Left lung (tissue), 10 donors: Measurements from ENCODE around the gene CRACR2A. TPM values are rescaled to one million over a fixed set of nuclear protein-coding genes. Genes with fewer than 3 reads are reported as not detected.

ENCODE experiments used
- ATAC-seq: fragments of 200-7000 bp; cut with Tn5 transposase; one replicate; pipeline ENCODE4 v1.9.1; 2020; ENCODE audit warnings: moderate library complexity
- DNase-seq, 4 donors: peaks; one replicate each; pipeline ENCODE4 v3.0.0-alpha.2; 2013 to 2020
- H3K27ac ChIP-seq, 2 donors: fragments of 200-600 bp; sonication (generic) in 1 of 2; one replicate each; pipeline versions ENCODE4 v1.5.0 to v1.8.0; 2020 to 2021
- H3K27me3 ChIP-seq, 2 donors: fragments of 200-600 bp; sonication (generic) in 1 of 2; one replicate each; pipeline versions ENCODE4 v1.5.0 to v1.8.0; 2020 to 2021
- H3K36me3 ChIP-seq, 2 donors: fragments of 200-600 bp; sonication (generic) in 1 of 2; one replicate each; pipeline versions ENCODE4 v1.5.0 to v1.8.0; 2020 to 2021
- H3K4me1 ChIP-seq, 2 donors: fragments of 200-600 bp; one replicate each; pipeline ENCODE4 v1.8.0; 2021
- H3K4me3 ChIP-seq, 2 donors: fragments of 200-600 bp; sonication (generic) in 1 of 2; one replicate each; pipeline versions ENCODE4 v1.5.0 to v1.8.0; 2020 to 2021; ENCODE audit warnings: mild to moderate bottlenecking in 1 of 2
- H3K9me3 ChIP-seq, 2 donors: fragments of 200-600 bp; sonication (generic) in 1 of 2; one replicate each; pipeline versions ENCODE4 v1.5.0 to v1.8.0; 2020 to 2021
- CTCF ChIP-seq, 2 donors: fragments of 200-600 bp; sonication (generic) in 1 of 2; IDR thresholded peaks; one replicate each; pipeline versions ENCODE4 v1.5.0 to v1.8.0; 2021; ENCODE audit warnings: antibody characterized with exemption in 2 of 2
- intact Hi-C, 2 donors: fragments of 100-400 bp; cut with DNase I; formaldehyde crosslinking; loops; one replicate each; pipeline versions ENCODE4 v1.11.2 to v1.14.2; 2022
- polyA plus RNA-seq, 6 donors: library from polyadenylated mRNA; unstranded; fragments of 120-200 nt; gene quantifications; one replicate each; pipeline ENCODE4 v1.2.1, GENCODE V29; 2013; ENCODE audit not compliant: insufficient read length in 6 of 6
- total RNA-seq, 2 donors: library from RNA; stranded (reverse); fragmentation: NEBNext Ultra II Directional; extraction: Animal tissue kit (Norgen Biotek cat#: 25700); gene quantifications; one replicate each; pipeline ENCODE4 v1.2.1, GENCODE V29; 2021
- donor health status: DM: no; HTN: yes; CAD: no.
- donor health status: DM: no; HTN: no; CAD: no.

The CRACR2A gene
- total and polyA plus RNA-seq, 8 donors = 3.2 to 6.5 (median 3.8) TPM

GRCh38 chr12:3622021-3622821 lies 130.7 kb downstream of the CRACR2A start:
- H3K9me3 ChIP-seq = no peaks in the 10 kb centered on the region
- no peak overlapping the region for H3K4me3 ChIP-seq
- peaks cover 0 to 36% of the 10 kb centered on the region in 2 donors for H3K36me3 ChIP-seq
- H3K27me3 ChIP-seq = no peaks in the 10 kb centered on the region
- no peak for ATAC-seq
- intact Hi-C loops = no loop called here
- H3K4me1 ChIP-seq = no peaks in the 10 kb centered on the region
- H3K27ac ChIP-seq = no peak overlapping the region
- no peak for TF ChIP-seq CTCF (IDR thresholded peaks at IDR 0.05)
- DNase-seq = no peak

- ATAC-seq = no peak
- Histone ChIP-seq H3K27ac (no peak overlapping the region), H3K9me3 (no peaks in the 10 kb centered on the region), H3K4me1 (no peaks in the 10 kb centered on the region), H3K36me3 (peaks cover 0 to 23% of the 10 kb centered on the region in 2 donors), H3K27me3 (no peaks in the 10 kb centered on the region), H3K4me3 (no peak overlapping the region)
- intact Hi-C loops = no loop called here
- no peak for DNase-seq
- TF ChIP-seq CTCF (IDR thresholded peaks at IDR 0.05) = no peak
Observed at GRCh38 chr12:3620856-3621255, 132.1 kb downstream of the CRACR2A start.

- Histone ChIP-seq H3K9me3 (no peaks in the 10 kb centered on the region), H3K27me3 (no peaks in the 10 kb centered on the region), H3K4me1 (no peaks in the 10 kb centered on the region), H3K4me3 (no peak overlapping the region), H3K36me3 (peaks cover 0 to 38% of the 10 kb centered on the region in 2 donors), H3K27ac (no peak overlapping the region)
- intact Hi-C loops = no loop called here
- ATAC-seq = no peak
- no peak for DNase-seq
- no peak for TF ChIP-seq CTCF (IDR thresholded peaks at IDR 0.05)
Observed at GRCh38 chr12:3617565-3617964, 135.3 kb downstream of the CRACR2A start.

- Histone ChIP-seq H3K36me3 (peaks cover 0 to 38% of the 10 kb centered on the region in 2 donors), H3K27me3 (no peaks in the 10 kb centered on the region), H3K27ac (no peak overlapping the region), H3K4me1 (no peaks in the 10 kb centered on the region), H3K4me3 (no peak overlapping the region), H3K9me3 (no peaks in the 10 kb centered on the region)
- ATAC-seq (no peak), DNase-seq (no peak)
- no peak for TF ChIP-seq CTCF (IDR thresholded peaks at IDR 0.05)
- intact Hi-C loops = no loop called here
Observed at GRCh38 chr12:3615862-3616261, 137.0 kb downstream of the CRACR2A start.

DNA sequence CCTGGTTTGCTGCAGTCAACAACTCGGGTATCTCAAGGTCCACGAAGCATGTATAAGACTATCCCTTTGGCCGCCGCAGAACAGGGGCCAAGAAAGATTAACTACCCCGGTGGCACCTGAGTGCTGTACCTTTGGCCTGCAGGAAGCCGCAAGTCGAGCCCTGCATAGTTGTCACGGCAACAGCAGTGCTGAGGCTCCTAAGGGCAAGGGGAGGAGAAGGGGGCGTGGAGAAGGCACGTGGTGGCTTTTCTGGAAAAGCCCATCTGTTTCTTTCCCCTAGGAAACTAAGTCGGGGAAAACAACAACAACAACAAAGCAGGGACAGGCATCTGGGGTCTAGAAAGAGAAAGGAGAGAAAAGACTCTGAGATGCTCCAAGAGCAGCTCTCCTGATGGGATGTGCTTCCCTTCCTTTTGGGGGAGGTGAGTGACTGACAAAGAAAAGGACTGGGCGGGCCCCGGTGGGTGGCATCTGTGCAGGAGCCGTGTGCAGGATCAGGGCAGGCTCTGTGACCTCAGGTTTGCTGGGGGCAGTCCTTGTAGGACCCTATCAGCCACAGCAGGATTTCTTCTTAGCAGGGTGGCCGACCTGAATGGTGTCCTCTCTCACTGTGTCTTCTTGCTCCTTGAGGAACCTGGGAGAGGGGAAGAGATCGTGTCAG lies 138.0 kb downstream of the CRACR2A start:
- Histone ChIP-seq H3K9me3 (no peaks in the 10 kb centered on the region), H3K36me3 (peaks cover 0 to 32% of the 10 kb centered on the region in 2 donors), H3K27ac (no peak overlapping the region), H3K4me1 (no peaks in the 10 kb centered on the region), H3K4me3 (no peak overlapping the region), H3K27me3 (no peaks in the 10 kb centered on the region)
- DNase-seq (peak in 1 of 4 donors; percentile 70), ATAC-seq (no peak)
- intact Hi-C loops = no loop called here
- TF ChIP-seq CTCF (IDR thresholded peaks at IDR 0.05) = no peak
